Transverse colon (tissue), 4 donors: ENCODE measurements around the gene YBX1. TPM values are rescaled to one million over a fixed set of nuclear protein-coding genes. Genes with fewer than 3 reads are reported as not detected.

Experiments used
- DNase-seq: peaks from one replicate; pipeline ENCODE4 v3.0.0-alpha.2; 2019
- H3K27ac ChIP-seq, 4 donors: fragments of 200-600 bp; sonication (generic); 2 replicates each; pipeline ENCODE4 v1.5.1; 2016 to 2018; ENCODE audit warnings: inconsistent platforms in 4 of 4
- H3K27me3 ChIP-seq: fragments of 200-600 bp; sonication (generic); 2 replicates; pipeline ENCODE4 v1.5.1; 2017; ENCODE audit warnings: inconsistent platforms
- H3K36me3 ChIP-seq, 4 donors: fragments of 200-600 bp; sonication (generic); 2 replicates each; pipeline ENCODE4 v1.5.1; 2017 to 2019; ENCODE audit warnings: inconsistent platforms in 4 of 4
- H3K4me1 ChIP-seq, 4 donors: fragments of 200-600 bp; sonication (generic); 2 replicates each; pipeline ENCODE4 v1.5.1; 2017 to 2020; ENCODE audit warnings: inconsistent platforms in 4 of 4
- H3K4me3 ChIP-seq, 4 donors: fragments of 200-600 bp; sonication (generic); 1 replicate in 1 of 4; 2 replicates in 3 of 4; pipeline versions ENCODE4 v1.5.1 to v1.6.1; 2017 to 2019; ENCODE audit warnings: inconsistent platforms in 4 of 4
- H3K9me3 ChIP-seq, 2 donors: fragments of 200-600 bp; sonication (generic); 2 replicates each; pipeline ENCODE4 v1.5.1; 2017 to 2019; ENCODE audit warnings: inconsistent platforms in 2 of 2
- CTCF ChIP-seq, 5 experiments: fragments of 200-600 bp in 3 of 5; fragments of 450-650 bp in 2 of 5; sonication (generic) in 3 of 5; IDR thresholded peaks; 1 replicate in 2 of 5; 2 replicates in 3 of 5; pipeline ENCODE4 v1.5.1; 2016 to 2017; ENCODE audit warnings: antibody characterized with exemption in 5 of 5, inconsistent platforms in 3 of 5, mild to moderate bottlenecking in 2 of 5, moderate library complexity in 1 of 5
- EP300 ChIP-seq: sonication (generic); formaldehyde crosslinking; IDR thresholded peaks from one replicate; pipeline ENCODE4 v1.6.1; 2017; ENCODE audit warnings: antibody characterized with exemption, low read depth
- POLR2A ChIP-seq: fragments of 450-650 bp; IDR thresholded peaks from one replicate; pipeline ENCODE4 v1.6.1; 2016; ENCODE audit warnings: antibody characterized with exemption, mild to moderate bottlenecking, moderate library complexity
- POLR2AphosphoS5 ChIP-seq, 3 donors: sonication (generic); formaldehyde crosslinking; IDR thresholded peaks; one replicate each; pipeline ENCODE4 v1.6.1; 2016; ENCODE audit warnings: antibody characterized with exemption in 3 of 3
- WGBS, 2 donors: methylation state at CpG; one replicate each; pipeline ENCODE4 v1.1.5; 2018; ENCODE audit warnings: low coverage in 1 of 2; 5-methylcytosine and 5-hydroxymethylcytosine counted together
- in situ Hi-C, 4 donors: fragments of 200-750 bp; cut with MboI; loops; one replicate each; pipeline versions ENCODE4 v1.15.0 to v1.15.1; 2017; ENCODE audit warnings: low sequenced_read_pairs in 3 of 4, low pct_ligation_motif_present in 1 of 4, low pct_unique_long_range_greater_than_20kb in 1 of 4
- intact Hi-C: fragments of 100-400 bp; cut with DNase I; formaldehyde crosslinking; loops from one replicate; pipeline ENCODE4 v1.15.1; 2023; ENCODE audit warnings: low total_unique reads
- total RNA-seq, 4 donors: library from RNA; depleted of rRNA; stranded (reverse); fragments of >200 nt; gene quantifications; one replicate each; pipeline ENCODE4 v1.1.0, GENCODE V29; 2016

YBX1 gene
- total RNA-seq, 4 donors from 2014 or later, result 288 to 403 (median 380) TPM

GRCh38 chr1:42690477-42691156 lies 8.4 kb downstream of the YBX1 start:
- no peak for DNase-seq
- 40 to 63% methylated on average over 1 of the region's 1 CpG for WGBS, 2 donors
- intact Hi-C loops (loop anchor here (10.0 kb wide), 1 partner anchor 54 kb away; the partner anchor contains the start of gene CLDN19), in situ Hi-C loops (no loop called here)
- peak overlapping the region; percentile 78 to 85 (median 84) for H3K27ac ChIP-seq
- peaks cover 49 to 98% (median 78%) of the 10 kb centered on the region in 4 donors for H3K4me1 ChIP-seq
- TF ChIP-seq EP300, result no peak
- no peak for TF ChIP-seq POLR2A
- no peak for TF ChIP-seq CTCF (IDR thresholded peaks at IDR 0.05)
- no peak for TF ChIP-seq POLR2AphosphoS5 (IDR thresholded peaks at IDR 0.05)
- no peaks in the 10 kb centered on the region for H3K9me3 ChIP-seq
- H3K27me3 ChIP-seq, result no peaks in the 10 kb centered on the region
- H3K36me3 ChIP-seq, result no peaks in the 10 kb centered on the region
- H3K4me3 ChIP-seq, result no peak overlapping the region

- in situ Hi-C loops (no loop called here), intact Hi-C loops (loop anchor here (10.0 kb wide), 1 partner anchor 54 kb away; the partner anchor contains the start of gene CLDN19)
- Histone ChIP-seq H3K4me3 (no peak overlapping the region), H3K27me3 (no peaks in the 10 kb centered on the region), H3K36me3 (no peaks in the 10 kb centered on the region), H3K9me3 (no peaks in the 10 kb centered on the region), H3K27ac (peak overlapping the region; percentile 78 to 85 (median 84)), H3K4me1 (peaks cover 44 to 93% (median 72%) of the 10 kb centered on the region in 4 donors)
- no peak for DNase-seq
- 33 to 43% methylated on average over 1 to 4 of the region's 4 CpGs for WGBS, 2 donors
- TF ChIP-seq POLR2AphosphoS5 (IDR thresholded peaks at IDR 0.05), result no peak
- TF ChIP-seq EP300, result no peak
- no peak for TF ChIP-seq POLR2A
- no peak for TF ChIP-seq CTCF (IDR thresholded peaks at IDR 0.05)
Measured at GRCh38 chr1:42691157-42691498, 8.9 kb downstream of the YBX1 start.

- Histone ChIP-seq H3K36me3 (peaks cover 0 to 9% (median 3%) of the 10 kb centered on the region in 4 donors), H3K4me1 (peaks cover 36 to 79% (median 59%) of the 10 kb centered on the region in 4 donors), H3K4me3 (peak overlapping the region in 1 of 4 donors; percentile 9), H3K27me3 (no peaks in the 10 kb centered on the region), H3K9me3 (no peaks in the 10 kb centered on the region), H3K27ac (peak overlapping the region; percentile 78 to 85 (median 84))
- TF ChIP-seq POLR2AphosphoS5 (IDR thresholded peaks at IDR 0.05), result peak in 2 of 3 donors; percentile 56 to 72
- TF ChIP-seq POLR2A, result peak; percentile 34
- TF ChIP-seq CTCF (IDR thresholded peaks at IDR 0.05), result no peak
- WGBS, 2 donors, result 19 to 24% methylated on average over 5 of the region's 5 CpGs
- peak; percentile 57 for DNase-seq
- intact Hi-C loops (loop anchor here (10.0 kb wide), 1 partner anchor 52 kb away; the partner anchor contains the start of gene CLDN19), in situ Hi-C loops (no loop called here)
Measured at GRCh38 chr1:42692461-42692860, 10.2 kb downstream of the YBX1 start.

GRCh38 chr1:42692911-42693310 lies 10.7 kb downstream of the YBX1 start:
- WGBS, 2 donors, result 47 to 51% methylated on average over 2 of the region's 2 CpGs
- TF ChIP-seq POLR2A, result no peak
- TF ChIP-seq CTCF (IDR thresholded peaks at IDR 0.05), result no peak
- Histone ChIP-seq H3K4me3 (peak overlapping the region in 2 of 4 donors; percentile 8 to 9), H3K9me3 (no peaks in the 10 kb centered on the region), H3K36me3 (peaks cover 0 to 13% (median 5%) of the 10 kb centered on the region in 4 donors), H3K27ac (peak overlapping the region; percentile 78 to 85 (median 84)), H3K27me3 (no peaks in the 10 kb centered on the region), H3K4me1 (peaks cover 32 to 76% (median 55%) of the 10 kb centered on the region in 4 donors)
- DNase-seq, result no peak
- intact Hi-C loops (loop anchor here (10.0 kb wide), 1 partner anchor 52 kb away; the partner anchor contains the start of gene CLDN19), in situ Hi-C loops (no loop called here)
